IMR-90 (cell line): ENCODE data around the gene VPS33B. TPM values are rescaled to one million over a fixed set of nuclear protein-coding genes. Genes with fewer than 3 reads are reported as not detected.

Experiments used
- ATAC-seq: fragments of 200-7000 bp; cut with Tn5 transposase; 2 replicates; pipeline ENCODE4 v1.9.1; 2020; ENCODE audit warnings: low read depth, mild to moderate bottlenecking, moderate library complexity
- BruUV-seq: library from RNA; stranded (reverse); fragments of 400-500 nt; replicated peaks from 2 replicates; lab custom pipeline; 2021; lab: Mats Ljungman, UMichigan
- CTCF ChIA-PET: fragments of 300-600 bp; formaldehyde crosslinking; extraction: SDS; loops from one replicate; lab custom pipeline; 2021; ENCODE audit warnings: antibody characterized with exemption; lab: Yijun Ruan, JAX
- POLR2A ChIA-PET: fragments of 300-600 bp; sonication (Branson Sonifier 250); formaldehyde crosslinking; loops from one replicate; lab custom pipeline; 2022; ENCODE audit warnings: antibody characterized with exemption; ENCODE audit not compliant: unreplicated experiment; lab: Charles Lee
- DNase-seq: peaks from one replicate; pipeline ENCODE4 v3.0.0; 2013
- H2AFZ ChIP-seq: replicated peaks from 2 replicates; pipeline ENCODE3; 2013; ENCODE audit warnings: low read length, mild to moderate bottlenecking; ENCODE audit not compliant: poor library complexity
- H2AK5ac ChIP-seq: 2 replicates; pipeline ENCODE4 v1.6.1; 2013; ENCODE audit warnings: low read depth, low read length, inconsistent platforms
- H2AK9ac ChIP-seq: replicated peaks from 2 replicates; pipeline ENCODE3; 2013; ENCODE audit warnings: mild to moderate bottlenecking, low read depth, low read length, moderate library complexity; ENCODE audit not compliant: poor library complexity
- H2BK120ac ChIP-seq: 2 replicates; pipeline ENCODE4 v1.6.1; 2013; ENCODE audit warnings: low read depth, low read length, inconsistent platforms
- H2BK15ac ChIP-seq: 3 replicates; pipeline ENCODE4 v1.6.1; 2013; ENCODE audit warnings: low read depth, low read length, inconsistent platforms
- H2BK20ac ChIP-seq: 2 replicates; pipeline ENCODE4 v1.6.1; 2013; ENCODE audit warnings: low read depth, mild to moderate bottlenecking, inconsistent platforms, low read length, moderate library complexity
- H2BK5ac ChIP-seq: 2 replicates; pipeline ENCODE4 v1.6.1; 2013; ENCODE audit warnings: mild to moderate bottlenecking, low read depth, low read length, inconsistent platforms; ENCODE audit not compliant: poor library complexity, severe bottlenecking
- H3K14ac ChIP-seq: replicated peaks from 2 replicates; pipeline ENCODE4 v1.6.1; 2013; ENCODE audit warnings: low read depth, low read length, inconsistent platforms
- H3K18ac ChIP-seq: 2 replicates; pipeline ENCODE4 v1.6.1; 2013; ENCODE audit warnings: low read depth, low read length, control low read depth
- H3K23ac ChIP-seq: 2 replicates; pipeline ENCODE4 v1.6.1; 2013; ENCODE audit warnings: low read depth, low read length, inconsistent platforms
- H3K27ac ChIP-seq: 2 replicates; pipeline ENCODE4 v1.5.1; 2013; ENCODE audit warnings: mild to moderate bottlenecking, control low read depth, low read length; ENCODE audit not compliant: insufficient read depth
- H3K27me3 ChIP-seq: 2 replicates; pipeline ENCODE4 v1.6.1; 2013; ENCODE audit warnings: low read length; ENCODE audit not compliant: control insufficient read depth, insufficient read depth
- H3K36me3 ChIP-seq: 2 replicates; pipeline ENCODE4 v1.6.1; 2013; ENCODE audit warnings: low read length, mixed read lengths; ENCODE audit not compliant: control insufficient read depth, insufficient read depth
- H3K4ac ChIP-seq: 2 replicates; pipeline ENCODE4 v1.6.1; 2013; ENCODE audit warnings: low read depth, low read length, inconsistent platforms
- H3K4me1 ChIP-seq: 2 replicates; pipeline ENCODE4 v1.6.1; 2013; ENCODE audit warnings: low read length, mixed read lengths; ENCODE audit not compliant: control insufficient read depth, insufficient read depth
- H3K4me2 ChIP-seq: 2 replicates; pipeline ENCODE4 v1.6.1; 2013; ENCODE audit warnings: low read depth, mild to moderate bottlenecking, control low read depth, low read length, moderate library complexity
- H3K4me3 ChIP-seq: 2 replicates; pipeline ENCODE4 v1.5.1; 2013; ENCODE audit warnings: low read depth, mild to moderate bottlenecking, control low read depth, low read length, moderate library complexity; ENCODE audit not compliant: insufficient read depth
- H3K56ac ChIP-seq: 2 replicates; pipeline ENCODE4 v1.6.1; 2013; ENCODE audit warnings: low read length, inconsistent platforms; ENCODE audit not compliant: insufficient read depth; ENCODE audit errors: extremely low read depth
- H3K79me1 ChIP-seq, 2 experiments: 2 replicates each; pipeline ENCODE4 v1.6.1; 2013; ENCODE audit warnings: low read length in 2 of 2, inconsistent platforms in 1 of 2, low read depth in 1 of 2
- H3K9ac ChIP-seq: 2 replicates; pipeline ENCODE4 v1.6.1; 2013; ENCODE audit warnings: low read depth, low read length, control low read depth
- H3K9me1 ChIP-seq: 2 replicates; pipeline ENCODE4 v1.6.1; 2013; ENCODE audit warnings: low read length, inconsistent platforms; ENCODE audit not compliant: insufficient read depth
- H3K9me3 ChIP-seq: 2 replicates; pipeline ENCODE4 v1.6.1; 2013; ENCODE audit warnings: low read length; ENCODE audit not compliant: control insufficient read depth, insufficient read depth
- H4K20me1 ChIP-seq: 2 replicates; pipeline ENCODE4 v1.6.1; 2013; ENCODE audit warnings: low read length, inconsistent platforms; ENCODE audit not compliant: insufficient read depth
- H4K5ac ChIP-seq: 2 replicates; pipeline ENCODE4 v1.6.1; 2013; ENCODE audit warnings: mild to moderate bottlenecking, low read depth, low read length, control low read depth
- H4K8ac ChIP-seq, 2 experiments: 2 replicates each; pipeline ENCODE4 v1.6.1; 2013; ENCODE audit warnings: low read depth in 2 of 2, low read length in 2 of 2, control low read depth in 1 of 2, inconsistent platforms in 1 of 2
- H4K91ac ChIP-seq: 2 replicates; pipeline ENCODE4 v1.6.1; 2013; ENCODE audit warnings: low read depth, low read length, inconsistent platforms; ENCODE audit not compliant: insufficient read depth
- CEBPB ChIP-seq: IDR thresholded peaks from 2 replicates; pipeline ENCODE4 v1.6.1; 2012; ENCODE audit warnings: low read depth, low read length, improper control_type of control experiment
- FOS ChIP-seq: fragments of 150-350 bp; IDR thresholded peaks from 2 replicates; pipeline ENCODE4 v1.6.1; 2016; ENCODE audit warnings: low read depth, low read length
- RAD21 ChIP-seq: IDR thresholded peaks from 2 replicates; pipeline ENCODE4 v1.6.1; 2012; ENCODE audit warnings: low read length, improper control_type of control experiment
- SMC3 ChIP-seq: fragments of 150-350 bp; IDR thresholded peaks from 2 replicates; pipeline ENCODE4 v1.6.1; 2016; ENCODE audit warnings: low read depth, mild to moderate bottlenecking, antibody characterized with exemption, low read length, moderate library complexity
- WGBS, 2 experiments: methylation state at CpG; one replicate each; pipeline versions ENCODE4 v1.1.5 to v1.1.7; 2013; ENCODE audit warnings: missing lambda C conversion rate in 2 of 2; ENCODE audit not compliant: insufficient read length in 1 of 2; ENCODE audit errors: extremely low coverage in 2 of 2; 5-methylcytosine and 5-hydroxymethylcytosine counted together
- dilution Hi-C: fragments of 300-500 bp; cut with HindIII; formaldehyde crosslinking; loops from one replicate; pipeline ENCODE4 v1.14.3; 2018; ENCODE audit warnings: low sequenced_read_pairs; ENCODE audit not compliant: unreplicated experiment
- in situ Hi-C: fragments of 300-500 bp; cut with MboI; formaldehyde crosslinking; loops from 3 replicates; pipeline ENCODE4 v1.14.3; 2019; ENCODE audit warnings: low sequenced_read_pairs, inconsistent platforms, mixed read lengths
- intact Hi-C: fragments of 100-400 bp; cut with micrococcal nuclease; formaldehyde crosslinking; loops from 2 replicates; pipeline ENCODE4 v1.10.0; 2022
- polyA plus RNA-seq, 3 experiments: library from polyadenylated mRNA; depleted of rRNA; stranded (reverse); fragments of >200 nt; gene quantifications; 2 replicates each; pipeline ENCODE4 v1.2.3, GENCODE V29; 2012; ENCODE audit warnings: low replicate concordance in 1 of 3
- total RNA-seq: library from RNA; depleted of rRNA; stranded (reverse); fragments of >200 nt; gene quantifications from 2 replicates; pipeline ENCODE4 v1.2.3, GENCODE V29; 2012
- TF ChIP-seq, protein P1 (sequence below): fragments of 150-350 bp; IDR thresholded peaks from 2 replicates; pipeline ENCODE4 v1.6.1; 2017; ENCODE audit warnings: mild to moderate bottlenecking, antibody characterized with exemption, low read length, low read depth

The VPS33B gene
- total and polyA plus RNA-seq, 2 of the 4 experiments (the other 2 are of a cell fraction), result 9.0 to 11.3 TPM

DNA sequence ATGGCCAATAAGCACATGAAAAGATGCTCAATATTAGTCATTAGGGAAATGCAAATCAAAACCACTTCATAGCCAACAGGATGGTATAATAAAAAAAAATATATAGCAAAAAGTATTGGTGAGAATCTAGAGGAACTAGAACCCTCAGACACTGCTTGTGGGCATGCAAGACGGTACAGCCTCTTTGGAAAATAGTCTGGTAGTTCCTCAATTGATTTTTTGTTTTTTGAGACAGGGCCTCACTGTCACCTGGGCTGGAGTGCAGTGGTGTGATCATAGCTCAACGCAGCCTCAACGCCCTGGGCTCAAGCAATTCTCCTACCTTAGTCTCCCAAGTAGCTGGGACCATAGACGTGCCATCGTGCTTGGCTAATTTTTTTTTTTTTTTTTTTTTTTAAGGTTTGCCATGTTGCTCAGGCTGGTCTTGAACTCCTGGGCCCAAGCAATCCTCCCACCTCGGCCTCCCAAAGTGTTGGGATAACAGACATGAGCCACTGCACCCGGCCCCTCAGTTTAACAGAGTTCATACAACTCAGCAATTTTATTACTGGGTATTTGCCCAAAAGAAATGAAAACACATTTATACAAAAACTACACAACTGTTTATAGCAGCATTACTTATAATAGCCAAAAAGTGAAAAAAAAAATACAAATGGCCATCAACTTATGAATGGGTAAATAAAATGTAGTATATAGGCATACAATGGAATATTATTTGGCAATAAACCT, 33.2 kb downstream of the VPS33B start:
- Histone ChIP-seq H3K4me1 (peaks cover 6% of the 10 kb centered on the region), H3K18ac (no peak overlapping the region), H3K23ac (0 out of 2 replicates have a peak overlapping the region, but pooled peaks have one; percentile 31), H3K4me3 (no peak overlapping the region), H2AFZ (no peak overlapping the region), H2AK5ac (no peak overlapping the region), H3K36me3 (no peaks in the 10 kb centered on the region), H3K9me3 (no peaks in the 10 kb centered on the region), H2BK120ac (no peak overlapping the region), H3K4me2 (no peak overlapping the region), H2BK20ac (no peak overlapping the region), H2BK5ac (no peak overlapping the region), H4K20me1 (peaks cover 5% of the 10 kb centered on the region; the same call in 1 of the 2 replicates), H3K9ac (no peak overlapping the region), H3K27ac (no peak overlapping the region), H3K4ac (peak overlapping the region; percentile 51; the same call in 1 of the 2 replicates), H4K8ac (peak overlapping the region; percentile 9 to 67; a peak in 3 of 4 replicates), H3K27me3 (no peaks in the 10 kb centered on the region), H3K9me1 (peaks cover 3% of the 10 kb centered on the region; the same call in 1 of the 2 replicates), H4K5ac (no peak overlapping the region), H4K91ac (no peak overlapping the region), H3K14ac (no peak overlapping the region), H2BK15ac (no peak overlapping the region), H3K79me1 (peaks cover 6 to 23% of the 10 kb centered on the region in 2 experiments), H2AK9ac (peak overlapping the region; percentile 86), H3K56ac (no peak overlapping the region)
- TF ChIP-seq RAD21 (no peak), SMC3 (no peak), CEBPB (no peak), FOS (no peak)
- TF ChIP-seq, protein P1, sequence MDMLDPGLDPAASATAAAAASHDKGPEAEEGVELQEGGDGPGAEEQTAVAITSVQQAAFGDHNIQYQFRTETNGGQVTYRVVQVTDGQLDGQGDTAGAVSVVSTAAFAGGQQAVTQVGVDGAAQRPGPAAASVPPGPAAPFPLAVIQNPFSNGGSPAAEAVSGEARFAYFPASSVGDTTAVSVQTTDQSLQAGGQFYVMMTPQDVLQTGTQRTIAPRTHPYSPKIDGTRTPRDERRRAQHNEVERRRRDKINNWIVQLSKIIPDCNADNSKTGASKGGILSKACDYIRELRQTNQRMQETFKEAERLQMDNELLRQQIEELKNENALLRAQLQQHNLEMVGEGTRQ, result no peak
- intact Hi-C loops, result no loop called here
- BruUV-seq, result no TSS peak
- no peak for DNase-seq
- in situ Hi-C loops, result loop anchor here (25.0 kb wide), 2 partner anchors 1823 to 1998 kb away; no protein-coding TSS in a partner anchor
- WGBS, 2 experiments, result 100% methylated on average over 1 of the region's 7 CpGs; no CpG with 5 or more reads in 1 of the 2 experiments
- CTCF ChIA-PET, result no interaction called here
- dilution Hi-C loops, result no loop called here
- POLR2A ChIA-PET, result no interaction called here
- no peak for ATAC-seq
